ENCODE data around the gene GAR1.

Gene GAR1

GRCh38 chr4:109820563-109820962 is 5.0 kb downstream of the GAR1 start:
- Histone ChIP-seq H3K27ac (ENCODE audit: extremely low read depth, low read depth, low read length) (no peak overlapping the region), H3K4me1 (ENCODE audit: control insufficient read depth, insufficient read depth, low read length) (no peaks in the 10 kb centered on the region), H3K36me3 (ENCODE audit: control insufficient read depth in 2 of 2, insufficient read depth in 1 of 2, low read length in 2 of 2) (peaks cover 31 to 73% of the 10 kb centered on the region in 2 experiments), H3K9me3 (ENCODE audit: control insufficient read depth, insufficient read depth, low read depth, low read length) (no peaks in the 10 kb centered on the region), H3K4me3 (ENCODE audit: low read depth, low read length) (no peak overlapping the region)
- ChIA-PET POLR2A (no interaction called here), CTCF (no interaction called here)
- TF ChIP-seq FEZF1 (tag by site-specific recombination; IDR thresholded peaks at IDR 0.05) (peak; percentile 53; the same call in 1 of the 2 replicates), ZNF645 (tag by site-specific recombination; IDR thresholded peaks at IDR 0.05) (no peak)

- Histone ChIP-seq H3K4me1 (ENCODE audit: control insufficient read depth, insufficient read depth, low read length) (no peaks in the 10 kb centered on the region), H3K9me3 (ENCODE audit: control insufficient read depth, insufficient read depth, low read depth, low read length) (no peaks in the 10 kb centered on the region), H3K27ac (ENCODE audit: extremely low read depth, low read depth, low read length) (no peak overlapping the region), H3K36me3 (ENCODE audit: control insufficient read depth in 2 of 2, insufficient read depth in 1 of 2, low read length in 2 of 2) (peaks cover 31 to 73% of the 10 kb centered on the region in 2 experiments), H3K4me3 (ENCODE audit: low read depth, low read length) (no peak overlapping the region)
- POLR2A ChIA-PET, result no interaction called here
- CTCF ChIA-PET, result no interaction called here
- TF ChIP-seq ZNF16 (tag by site-specific recombination; IDR thresholded peaks at IDR 0.05; ENCODE audit: low read depth), result no peak
- no peak for TF ChIP-seq ZNF654 (tag by site-specific recombination; IDR thresholded peaks at IDR 0.05; ENCODE audit: low read depth)
- no peak for TF ChIP-seq ZNF341 (tag by site-specific recombination; IDR thresholded peaks at IDR 0.05; ENCODE audit: low read depth)
- no peak for TF ChIP-seq ZNF311 (tag by site-specific recombination; IDR thresholded peaks at IDR 0.05; ENCODE audit: borderline replicate concordance)
- no peak for TF ChIP-seq ZNF658 (tag by site-specific recombination; IDR thresholded peaks at IDR 0.05)
- no peak for TF ChIP-seq ZNF514 (tag by site-specific recombination; IDR thresholded peaks at IDR 0.05)
- no peak for TF ChIP-seq ZNF223 (tag by site-specific recombination; IDR thresholded peaks at IDR 0.05)
- no peak; the same call in 1 of the 2 replicates for TF ChIP-seq SCRT2 (tag by site-specific recombination; IDR thresholded peaks at IDR 0.05)
- TF ChIP-seq ZNF830 (tag by site-specific recombination; IDR thresholded peaks at IDR 0.05; ENCODE audit: low read depth), result no peak
- TF ChIP-seq HOXD13 (CRISPR knock-in tag; IDR thresholded peaks at IDR 0.05; ENCODE audit: borderline replicate concordance), result no peak
- no peak for TF ChIP-seq KLF10 (tag by site-specific recombination; IDR thresholded peaks at IDR 0.05)
- TF ChIP-seq ZNF571 (tag by site-specific recombination; IDR thresholded peaks at IDR 0.05), result no peak
- TF ChIP-seq ZNF76 (tag by site-specific recombination; IDR thresholded peaks at IDR 0.05; ENCODE audit: borderline replicate concordance, low read depth), result no peak
- TF ChIP-seq ZNF521 (tag by site-specific recombination; IDR thresholded peaks at IDR 0.05), result no peak
Measured at GRCh38 chr4:109821185-109821584, 5.6 kb downstream of the GAR1 start.

- Histone ChIP-seq H3K9me3 (ENCODE audit: control insufficient read depth, insufficient read depth, low read depth, low read length) (no peaks in the 10 kb centered on the region), H3K36me3 (ENCODE audit: control insufficient read depth in 2 of 2, insufficient read depth in 1 of 2, low read length in 2 of 2) (peaks cover 18 to 31% of the 10 kb centered on the region in 2 experiments; a peak in 2 of 3 replicates), H3K27ac (ENCODE audit: extremely low read depth, low read depth, low read length) (no peak overlapping the region), H3K4me3 (ENCODE audit: low read depth, low read length) (no peak overlapping the region), H3K4me1 (ENCODE audit: control insufficient read depth, insufficient read depth, low read length) (no peaks in the 10 kb centered on the region)
- POLR2A ChIA-PET, result no interaction called here
- CTCF ChIA-PET, result interaction anchor here (0.8 to 1.7 kb wide), 8 partner anchors 10 to 407 kb away, joined by 3 to 7 read pairs (median 4); partner anchors contain the start of gene GAR1
- TF ChIP-seq ZNF26 (tag by site-specific recombination; IDR thresholded peaks at IDR 0.05) (no peak), ZNF768 (tag by site-specific recombination; IDR thresholded peaks at IDR 0.05) (no peak), SETDB1 (IDR thresholded peaks at IDR 0.05; ENCODE audit: insufficient read length, low read length) (no peak), ZNF202 (tag by site-specific recombination; IDR thresholded peaks at IDR 0.05; ENCODE audit: borderline replicate concordance) (no peak), ZFP37 (tag by site-specific recombination; IDR thresholded peaks at IDR 0.05) (peak; percentile 60; the same call in 1 of the 2 replicates), ZNF654 (tag by site-specific recombination; IDR thresholded peaks at IDR 0.05; ENCODE audit: low read depth) (peak; percentile 55), ZNF16 (tag by site-specific recombination; IDR thresholded peaks at IDR 0.05; ENCODE audit: low read depth) (no peak), RBAK (tag by site-specific recombination; IDR thresholded peaks at IDR 0.05) (no peak), KLF17 (tag by site-specific recombination; IDR thresholded peaks at IDR 0.05) (no peak), ZBTB26 (tag by site-specific recombination; optimal IDR thresholded peaks at IDR 0.05) (no peak), GLI4 (tag by site-specific recombination; IDR thresholded peaks at IDR 0.05) (no peak), ZNF645 (tag by site-specific recombination; IDR thresholded peaks at IDR 0.05) (no peak)
Measured at GRCh38 chr4:109826719-109827118, 11.2 kb downstream of the GAR1 start.
